ENCODE results near the gene SLC19A3.
A peak's percentile ranks its signal among the peaks of the same experiment; 100 is the strongest.

SLC19A3 gene

DNA sequence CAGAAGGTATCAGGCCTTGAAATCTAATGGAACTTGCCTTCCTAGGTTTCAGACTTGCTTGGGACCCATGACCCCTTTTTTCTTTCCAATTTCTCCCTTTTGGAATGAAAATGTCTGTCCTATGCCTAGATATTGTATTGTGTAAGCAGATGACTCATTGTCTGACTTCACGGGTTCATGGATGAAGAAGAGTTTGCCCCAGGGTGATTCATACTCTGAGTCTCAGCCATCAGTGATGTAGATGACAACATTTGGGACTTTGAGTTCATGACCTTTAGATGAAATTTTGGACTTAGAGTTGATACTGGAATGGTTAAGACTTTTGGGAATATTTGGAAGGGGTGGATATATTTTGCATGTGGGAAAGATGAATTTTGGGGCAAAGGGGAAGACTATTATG lies 62.4 kb downstream of the SLC19A3 start:
- Histone ChIP-seq H3K4me2 (ENCODE audit: low read length, poor library complexity, severe bottlenecking) (no peak overlapping the region), H2AK5ac (ENCODE audit: low read length, severe bottlenecking) (no peak overlapping the region), H3K27ac (ENCODE audit: low read length, poor library complexity, severe bottlenecking) (no peak overlapping the region), H3K4me1 (ENCODE audit: control insufficient read depth, insufficient read depth, low read depth, low read length) (peaks cover 2% of the 10 kb centered on the region), H3K4me3 (ENCODE audit: insufficient read depth in 1 of 2, low read depth in 1 of 2, low read length in 2 of 2) (no peak overlapping the region), H3K79me1 (replicated peaks; ENCODE audit: low read length, poor library complexity, severe bottlenecking) (no peaks in the 10 kb centered on the region), H3K27me3 (ENCODE audit: control insufficient read depth in 1 of 2, insufficient read depth in 1 of 2, low read length in 2 of 2) (no peaks in the 10 kb centered on the region), H3K9ac (ENCODE audit: low read length) (no peak overlapping the region), H3K9me3 (ENCODE audit: control insufficient read depth, low read length) (no peaks in the 10 kb centered on the region), H3K14ac (ENCODE audit: low read length in 2 of 2) (no peak overlapping the region), H3K36me3 (ENCODE audit: control insufficient read depth in 1 of 2, insufficient read depth in 2 of 2, low read depth in 1 of 2, low read length in 2 of 2) (no peaks in the 10 kb centered on the region), H2BK5ac (ENCODE audit: low read depth, low read length, poor library complexity, severe bottlenecking) (no peak overlapping the region), H2AFZ (ENCODE audit: low read depth, low read length) (no peak overlapping the region), H3K23ac (ENCODE audit: low read length in 2 of 2) (no peak overlapping the region), H2BK12ac (ENCODE audit: low read length in 2 of 2) (no peak overlapping the region), H4K91ac (ENCODE audit: low read length) (no peak overlapping the region), H3K18ac (ENCODE audit: low read depth in 1 of 2, low read length in 2 of 2) (no peak overlapping the region), H2BK120ac (ENCODE audit: low read depth, low read length) (no peak overlapping the region), H2BK15ac (ENCODE audit: low read depth, poor library complexity, severe bottlenecking) (no peak overlapping the region), H4K8ac (ENCODE audit: low read length) (no peak overlapping the region), H3K4ac (ENCODE audit: low read depth in 1 of 2, low read length in 2 of 2) (no peak overlapping the region)
- peak; percentile 87 for DNase-seq
- WGBS: 1% methylated on average over 1 of the region's 1 CpG

DNA sequence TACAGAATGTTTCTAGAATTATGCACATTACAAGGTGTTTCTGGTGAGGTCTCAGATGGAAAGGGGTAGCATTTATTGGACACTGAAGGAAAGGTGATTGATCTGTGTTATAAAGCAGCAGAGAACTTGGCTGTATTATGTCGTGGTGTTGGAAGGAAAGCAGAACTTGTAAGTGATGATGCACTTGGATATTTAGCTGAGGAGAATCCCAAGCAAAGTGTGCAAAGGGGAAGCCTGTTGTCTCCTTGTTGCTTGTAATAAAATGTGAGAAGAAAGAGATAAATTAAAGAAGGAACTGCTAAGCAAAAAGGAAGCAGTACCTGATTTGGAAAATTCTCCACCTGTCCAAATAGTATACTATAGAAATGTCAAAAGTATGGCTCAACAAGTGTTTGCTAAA lies 63.4 kb downstream of the SLC19A3 start:
- Histone ChIP-seq H2BK15ac (ENCODE audit: low read depth, poor library complexity, severe bottlenecking) (no peak overlapping the region), H3K4me2 (ENCODE audit: low read length, poor library complexity, severe bottlenecking) (no peak overlapping the region), H3K4me3 (ENCODE audit: insufficient read depth in 1 of 2, low read depth in 1 of 2, low read length in 2 of 2) (no peak overlapping the region), H3K9me3 (ENCODE audit: control insufficient read depth, low read length) (no peaks in the 10 kb centered on the region), H2BK5ac (ENCODE audit: low read depth, low read length, poor library complexity, severe bottlenecking) (no peak overlapping the region), H2BK12ac (ENCODE audit: low read length in 2 of 2) (no peak overlapping the region), H3K27ac (ENCODE audit: low read length, poor library complexity, severe bottlenecking) (no peak overlapping the region), H2BK120ac (ENCODE audit: low read depth, low read length) (no peak overlapping the region), H3K27me3 (ENCODE audit: control insufficient read depth in 1 of 2, insufficient read depth in 1 of 2, low read length in 2 of 2) (no peaks in the 10 kb centered on the region), H2AK5ac (ENCODE audit: low read length, severe bottlenecking) (no peak overlapping the region), H3K14ac (ENCODE audit: low read length in 2 of 2) (no peak overlapping the region), H3K79me1 (replicated peaks; ENCODE audit: low read length, poor library complexity, severe bottlenecking) (no peaks in the 10 kb centered on the region), H3K36me3 (ENCODE audit: control insufficient read depth in 1 of 2, insufficient read depth in 2 of 2, low read depth in 1 of 2, low read length in 2 of 2) (no peaks in the 10 kb centered on the region), H3K4ac (ENCODE audit: low read depth in 1 of 2, low read length in 2 of 2) (no peak overlapping the region), H3K18ac (ENCODE audit: low read depth in 1 of 2, low read length in 2 of 2) (no peak overlapping the region), H3K9ac (ENCODE audit: low read length) (no peak overlapping the region), H2AFZ (ENCODE audit: low read depth, low read length) (no peak overlapping the region), H3K23ac (ENCODE audit: low read length in 2 of 2) (no peak overlapping the region), H3K4me1 (ENCODE audit: control insufficient read depth, insufficient read depth, low read depth, low read length) (peaks cover 2% of the 10 kb centered on the region), H4K8ac (ENCODE audit: low read length) (no peak overlapping the region), H4K91ac (ENCODE audit: low read length) (no peak overlapping the region)
- WGBS: 70% methylated on average over 1 of the region's 1 CpG
- no peak for DNase-seq

DNA sequence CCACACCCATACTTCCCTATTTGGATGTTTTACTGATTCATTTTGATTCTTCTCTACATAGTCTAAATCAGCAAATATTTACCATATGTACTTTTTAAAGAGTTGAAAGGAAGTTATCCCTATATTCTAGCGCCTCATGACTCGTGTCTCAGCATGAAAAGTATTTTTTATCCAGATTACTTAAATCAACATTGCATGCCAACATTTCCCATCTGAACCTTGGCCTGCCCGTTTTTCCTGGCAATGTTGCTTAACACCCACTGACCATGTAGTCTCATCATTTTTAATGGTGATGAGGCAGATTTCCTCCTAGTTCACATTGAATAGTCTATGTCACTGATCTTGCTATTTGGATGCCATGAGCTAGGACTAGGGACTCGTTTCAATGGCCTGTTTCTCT lies 64.4 kb downstream of the SLC19A3 start:
- 63% methylated on average over 4 of the region's 4 CpGs for WGBS

DNA sequence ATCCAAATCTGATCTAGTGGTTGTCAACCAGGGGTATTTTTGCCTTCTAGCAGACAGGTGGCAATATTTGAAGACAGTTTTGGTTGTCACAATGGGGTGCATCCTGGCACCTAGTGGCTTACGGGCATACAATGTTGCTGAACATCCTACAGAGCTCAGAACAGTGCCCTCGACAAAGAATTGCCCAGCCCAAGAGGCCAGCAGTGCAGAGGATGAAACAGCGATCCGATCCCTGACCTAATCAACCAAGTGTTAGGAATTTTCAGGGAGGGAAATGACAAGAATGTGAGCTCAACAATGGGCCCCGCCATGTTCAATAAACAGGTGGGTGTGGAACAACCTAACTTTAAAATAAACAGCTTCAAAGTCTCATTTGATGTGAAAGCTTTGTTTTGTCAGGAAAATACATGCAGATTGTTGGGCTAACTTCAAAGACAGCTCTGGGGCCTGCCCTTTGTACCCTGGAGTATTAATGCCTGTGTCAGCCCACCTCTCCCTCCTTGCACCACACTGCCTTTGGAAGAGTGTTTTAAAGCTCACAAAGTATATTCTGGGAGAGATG lies 73.8 kb downstream of the SLC19A3 start:
- no peak overlapping the region for H3K18ac ChIP-seq (ENCODE audit: low read depth in 1 of 2, low read length in 2 of 2)
- H2BK5ac ChIP-seq (ENCODE audit: low read depth, low read length, poor library complexity, severe bottlenecking): no peak overlapping the region
- H3K9me3 ChIP-seq (ENCODE audit: control insufficient read depth, low read length): no peaks in the 10 kb centered on the region
- no peak overlapping the region for H4K8ac ChIP-seq (ENCODE audit: low read length)
- H3K36me3 ChIP-seq (ENCODE audit: control insufficient read depth in 1 of 2, insufficient read depth in 2 of 2, low read depth in 1 of 2, low read length in 2 of 2): no peaks in the 10 kb centered on the region
- no peak overlapping the region for H2BK15ac ChIP-seq (ENCODE audit: low read depth, poor library complexity, severe bottlenecking)
- no peak overlapping the region for H3K4me2 ChIP-seq (ENCODE audit: low read length, poor library complexity, severe bottlenecking)
- no peak overlapping the region for H3K9ac ChIP-seq (ENCODE audit: low read length)
- H3K27ac ChIP-seq (ENCODE audit: low read length, poor library complexity, severe bottlenecking): no peak overlapping the region
- no peak overlapping the region for H2AK5ac ChIP-seq (ENCODE audit: low read length, severe bottlenecking)
- no peak overlapping the region for H2BK120ac ChIP-seq (ENCODE audit: low read depth, low read length)
- no peak overlapping the region for H3K4ac ChIP-seq (ENCODE audit: low read depth in 1 of 2, low read length in 2 of 2)
- no peak overlapping the region for H3K14ac ChIP-seq (ENCODE audit: low read length in 2 of 2)
- no peak overlapping the region for H2BK12ac ChIP-seq (ENCODE audit: low read length in 2 of 2)
- no peak for DNase-seq
- WGBS: 83% methylated on average over 5 of the region's 5 CpGs
- peak overlapping the region; percentile 43 for H4K91ac ChIP-seq (ENCODE audit: low read length)
- H3K4me3 ChIP-seq (ENCODE audit: insufficient read depth in 1 of 2, low read depth in 1 of 2, low read length in 2 of 2): no peak overlapping the region
- no peak overlapping the region for H2AFZ ChIP-seq (ENCODE audit: low read depth, low read length)
- no peaks in the 10 kb centered on the region for H3K79me1 ChIP-seq (replicated peaks; ENCODE audit: low read length, poor library complexity, severe bottlenecking)
- no peak overlapping the region for H3K23ac ChIP-seq (ENCODE audit: low read length in 2 of 2)
- H3K4me1 ChIP-seq (ENCODE audit: control insufficient read depth, insufficient read depth, low read depth, low read length): no peaks in the 10 kb centered on the region
- no peaks in the 10 kb centered on the region for H3K27me3 ChIP-seq (ENCODE audit: control insufficient read depth in 1 of 2, insufficient read depth in 1 of 2, low read length in 2 of 2)

More for the DNA sequence above, 64.4 kb downstream of the SLC19A3 start:
- no peak overlapping the region for H3K14ac ChIP-seq (ENCODE audit: low read length in 2 of 2)
- no peaks in the 10 kb centered on the region for H3K27me3 ChIP-seq (ENCODE audit: control insufficient read depth in 1 of 2, insufficient read depth in 1 of 2, low read length in 2 of 2)
- no peak overlapping the region for H3K23ac ChIP-seq (ENCODE audit: low read length in 2 of 2)
- no peak overlapping the region for H4K91ac ChIP-seq (ENCODE audit: low read length)
- H2BK12ac ChIP-seq (ENCODE audit: low read length in 2 of 2): no peak overlapping the region
- no peaks in the 10 kb centered on the region for H3K9me3 ChIP-seq (ENCODE audit: control insufficient read depth, low read length)
- no peak overlapping the region for H2BK5ac ChIP-seq (ENCODE audit: low read depth, low read length, poor library complexity, severe bottlenecking)
- no peak overlapping the region for H2BK15ac ChIP-seq (ENCODE audit: low read depth, poor library complexity, severe bottlenecking)
- no peak overlapping the region for H4K8ac ChIP-seq (ENCODE audit: low read length)
- no peak overlapping the region for H2AK5ac ChIP-seq (ENCODE audit: low read length, severe bottlenecking)
- no peak overlapping the region for H3K4me2 ChIP-seq (ENCODE audit: low read length, poor library complexity, severe bottlenecking)
- no peak overlapping the region for H3K4me3 ChIP-seq (ENCODE audit: insufficient read depth in 1 of 2, low read depth in 1 of 2, low read length in 2 of 2)
- H3K36me3 ChIP-seq (ENCODE audit: control insufficient read depth in 1 of 2, insufficient read depth in 2 of 2, low read depth in 1 of 2, low read length in 2 of 2): no peaks in the 10 kb centered on the region
- no peak overlapping the region for H3K18ac ChIP-seq (ENCODE audit: low read depth in 1 of 2, low read length in 2 of 2)
- no peaks in the 10 kb centered on the region for H3K79me1 ChIP-seq (replicated peaks; ENCODE audit: low read length, poor library complexity, severe bottlenecking)
- peak overlapping the region; percentile 25 for H3K9ac ChIP-seq (ENCODE audit: low read length)
- peak; percentile 13 for DNase-seq
- no peak overlapping the region for H3K27ac ChIP-seq (ENCODE audit: low read length, poor library complexity, severe bottlenecking)
- H2BK120ac ChIP-seq (ENCODE audit: low read depth, low read length): no peak overlapping the region
- no peak overlapping the region for H2AFZ ChIP-seq (ENCODE audit: low read depth, low read length)
- no peak overlapping the region for H3K4ac ChIP-seq (ENCODE audit: low read depth in 1 of 2, low read length in 2 of 2)
- no peaks in the 10 kb centered on the region for H3K4me1 ChIP-seq (ENCODE audit: control insufficient read depth, insufficient read depth, low read depth, low read length)

Measured in mesenchymal stem cell (in vitro differentiated cells and primary cell).